Testis (tissue), 3 donors: ENCODE results near the gene TTLL11. TPM values are rescaled to one million over a fixed set of nuclear protein-coding genes. Genes with fewer than 3 reads are reported as not detected.

ENCODE experiments used
- DNase-seq: peaks from one replicate; pipeline ENCODE4 v3.0.0-alpha.2; 2019
- H3K27ac ChIP-seq, 2 donors: fragments of 200-600 bp; sonication (generic); one replicate each; pipeline ENCODE4 v1.5.1; 2019
- H3K27me3 ChIP-seq: fragments of 200-600 bp; sonication (generic); one replicate; pipeline ENCODE4 v1.5.1; 2019
- H3K36me3 ChIP-seq: fragments of 200-600 bp; sonication (generic); one replicate; pipeline ENCODE4 v1.5.1; 2017; ENCODE audit warnings: low read depth; ENCODE audit errors: missing control alignments
- H3K4me1 ChIP-seq: fragments of 200-600 bp; sonication (generic); one replicate; pipeline ENCODE4 v1.5.1; 2019
- H3K4me3 ChIP-seq, 2 donors: fragments of 200-600 bp; sonication (generic); one replicate each; pipeline ENCODE4 v1.5.1; 2017 to 2019
- H3K9me3 ChIP-seq: fragments of 200-600 bp; sonication (generic); one replicate; pipeline ENCODE4 v1.5.1; 2017
- POLR2A ChIP-seq: fragments of 450-650 bp; IDR thresholded peaks from one replicate; pipeline ENCODE4 v1.6.1; 2017; ENCODE audit warnings: antibody characterized with exemption, mild to moderate bottlenecking, moderate library complexity
- WGBS, 2 donors: methylation state at CpG; one replicate each; pipeline ENCODE4 v1.1.5; 2018; 5-methylcytosine and 5-hydroxymethylcytosine counted together
- intact Hi-C: fragments of 100-400 bp; cut with DNase I; formaldehyde crosslinking; loops from one replicate; pipeline ENCODE4 v1.15.1; 2023; ENCODE audit warnings: low total_unique reads
- polyA plus RNA-seq: library from polyadenylated mRNA; stranded (reverse); fragments of 350-450 nt; fragmentation: Illumina TruSeq; extraction: RNeasy Lipid Tissue Mini Kit (QIAGEN cat#74804); gene quantifications from one replicate; pipeline ENCODE4 v1.2.3, GENCODE V29; 2014; ENCODE audit warnings: low read depth, low replicate concordance; ENCODE audit not compliant: insufficient read depth
- total RNA-seq, 2 donors: library from RNA; depleted of rRNA; stranded (reverse); fragments of >200 nt; gene quantifications; one replicate each; pipeline ENCODE4 v1.2.3, GENCODE V29; 2016
- TF ChIP-seq, protein P1 (sequence below), 3 experiments: fragments of 450-650 bp in 2 of 3; fragments of 200-600 bp in 1 of 3; sonication (generic) in 1 of 3; IDR thresholded peaks; one replicate each; pipeline ENCODE4 v1.5.1; 2016 to 2019; ENCODE audit warnings: antibody characterized with exemption in 3 of 3, mild to moderate bottlenecking in 2 of 3, moderate library complexity in 1 of 3

Gene TTLL11
- total and polyA plus RNA-seq, 3 donors from 2014 or later = 17.8 to 36.5 (median 19.8) TPM

DNA sequence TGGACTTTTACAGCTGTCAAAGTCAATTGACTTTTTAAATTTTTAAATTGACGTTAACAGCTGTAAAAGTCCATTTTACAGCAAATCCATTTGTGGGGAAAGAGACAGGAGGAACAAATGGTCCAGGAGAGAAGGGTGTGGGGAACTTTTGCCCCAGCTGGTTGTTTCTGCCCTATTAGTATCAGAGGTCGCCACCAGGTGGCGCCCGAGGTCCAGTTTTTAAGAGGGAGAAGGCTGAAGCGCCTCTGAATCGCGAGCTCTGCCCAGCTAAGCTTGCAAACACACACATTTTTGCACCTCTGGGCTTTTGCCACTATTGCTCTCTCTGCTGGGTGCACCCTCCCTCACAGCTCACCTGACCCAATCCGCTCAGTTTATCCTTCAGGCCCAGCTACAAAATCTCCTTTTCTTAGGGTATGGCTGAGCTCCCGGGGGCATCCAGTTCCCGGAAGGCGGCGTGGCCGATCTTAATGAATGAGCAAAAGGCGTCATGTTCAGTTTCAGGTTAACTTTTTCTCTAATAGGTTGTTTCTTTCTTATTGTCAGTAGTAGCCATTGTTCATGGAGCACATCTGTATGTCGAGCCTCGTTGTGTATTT is 6.3 kb upstream of the TTLL11 start:
- H3K36me3 ChIP-seq = no peaks in the 10 kb centered on the region
- no peak overlapping the region for H3K27ac ChIP-seq
- no peaks in the 10 kb centered on the region for H3K9me3 ChIP-seq
- H3K4me3 ChIP-seq = peak overlapping the region in 1 of 2 donors; percentile 10
- 36% methylated on average over 16 of the region's 16 CpGs for WGBS, 2 donors
- intact Hi-C loops = no loop called here
- H3K27me3 ChIP-seq = no peaks in the 10 kb centered on the region
- TF ChIP-seq, protein P1, sequence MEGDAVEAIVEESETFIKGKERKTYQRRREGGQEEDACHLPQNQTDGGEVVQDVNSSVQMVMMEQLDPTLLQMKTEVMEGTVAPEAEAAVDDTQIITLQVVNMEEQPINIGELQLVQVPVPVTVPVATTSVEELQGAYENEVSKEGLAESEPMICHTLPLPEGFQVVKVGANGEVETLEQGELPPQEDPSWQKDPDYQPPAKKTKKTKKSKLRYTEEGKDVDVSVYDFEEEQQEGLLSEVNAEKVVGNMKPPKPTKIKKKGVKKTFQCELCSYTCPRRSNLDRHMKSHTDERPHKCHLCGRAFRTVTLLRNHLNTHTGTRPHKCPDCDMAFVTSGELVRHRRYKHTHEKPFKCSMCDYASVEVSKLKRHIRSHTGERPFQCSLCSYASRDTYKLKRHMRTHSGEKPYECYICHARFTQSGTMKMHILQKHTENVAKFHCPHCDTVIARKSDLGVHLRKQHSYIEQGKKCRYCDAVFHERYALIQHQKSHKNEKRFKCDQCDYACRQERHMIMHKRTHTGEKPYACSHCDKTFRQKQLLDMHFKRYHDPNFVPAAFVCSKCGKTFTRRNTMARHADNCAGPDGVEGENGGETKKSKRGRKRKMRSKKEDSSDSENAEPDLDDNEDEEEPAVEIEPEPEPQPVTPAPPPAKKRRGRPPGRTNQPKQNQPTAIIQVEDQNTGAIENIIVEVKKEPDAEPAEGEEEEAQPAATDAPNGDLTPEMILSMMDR (IDR thresholded peaks at IDR 0.05) = peak; percentile 67 to 90 (median 82)
- no peak for TF ChIP-seq POLR2A
- H3K4me1 ChIP-seq = no peaks in the 10 kb centered on the region
- peak; percentile 95 for DNase-seq

DNA sequence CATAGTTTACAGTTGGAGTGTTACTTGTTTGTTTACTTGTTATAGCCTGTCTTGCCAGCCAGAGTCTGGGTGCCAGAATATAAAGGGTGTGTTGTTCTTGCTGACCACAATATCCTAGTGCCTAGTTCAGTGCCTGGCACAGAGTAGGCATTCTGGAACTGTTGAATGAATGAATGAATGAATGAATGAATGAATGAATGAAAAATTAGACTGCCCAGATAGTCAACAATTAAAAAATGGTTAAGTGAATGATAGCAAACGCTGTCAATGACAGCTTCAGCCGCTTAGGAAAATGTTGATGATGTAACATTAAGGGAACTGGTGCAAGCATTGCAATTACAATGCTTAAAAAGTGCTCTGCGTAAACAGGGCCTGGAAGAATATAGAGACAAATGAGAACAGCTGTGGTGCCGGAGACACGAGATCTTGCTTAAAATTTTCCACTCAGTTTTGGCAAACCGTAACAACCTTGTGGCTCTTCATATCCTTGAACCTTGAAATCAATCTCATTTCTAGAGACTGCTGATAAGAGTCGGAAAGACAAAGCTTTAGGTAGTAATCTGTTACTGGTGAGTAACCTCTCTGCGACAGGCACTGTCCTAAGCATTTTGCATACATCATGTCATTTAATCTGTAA is 4.7 kb upstream of the TTLL11 start:
- peaks cover 3% of the 10 kb centered on the region for H3K4me1 ChIP-seq
- no peak overlapping the region for H3K4me3 ChIP-seq
- WGBS, 2 donors = 52 to 60% methylated on average over 8 of the region's 8 CpGs
- H3K9me3 ChIP-seq = no peaks in the 10 kb centered on the region
- no peaks in the 10 kb centered on the region for H3K27me3 ChIP-seq
- H3K27ac ChIP-seq = peak overlapping the region in 1 of 2 donors; percentile 56
- no peak for DNase-seq
- TF ChIP-seq POLR2A = no peak
- TF ChIP-seq, protein P1 (IDR thresholded peaks at IDR 0.05) = no peak
- H3K36me3 ChIP-seq = no peaks in the 10 kb centered on the region
- intact Hi-C loops = no loop called here

DNA sequence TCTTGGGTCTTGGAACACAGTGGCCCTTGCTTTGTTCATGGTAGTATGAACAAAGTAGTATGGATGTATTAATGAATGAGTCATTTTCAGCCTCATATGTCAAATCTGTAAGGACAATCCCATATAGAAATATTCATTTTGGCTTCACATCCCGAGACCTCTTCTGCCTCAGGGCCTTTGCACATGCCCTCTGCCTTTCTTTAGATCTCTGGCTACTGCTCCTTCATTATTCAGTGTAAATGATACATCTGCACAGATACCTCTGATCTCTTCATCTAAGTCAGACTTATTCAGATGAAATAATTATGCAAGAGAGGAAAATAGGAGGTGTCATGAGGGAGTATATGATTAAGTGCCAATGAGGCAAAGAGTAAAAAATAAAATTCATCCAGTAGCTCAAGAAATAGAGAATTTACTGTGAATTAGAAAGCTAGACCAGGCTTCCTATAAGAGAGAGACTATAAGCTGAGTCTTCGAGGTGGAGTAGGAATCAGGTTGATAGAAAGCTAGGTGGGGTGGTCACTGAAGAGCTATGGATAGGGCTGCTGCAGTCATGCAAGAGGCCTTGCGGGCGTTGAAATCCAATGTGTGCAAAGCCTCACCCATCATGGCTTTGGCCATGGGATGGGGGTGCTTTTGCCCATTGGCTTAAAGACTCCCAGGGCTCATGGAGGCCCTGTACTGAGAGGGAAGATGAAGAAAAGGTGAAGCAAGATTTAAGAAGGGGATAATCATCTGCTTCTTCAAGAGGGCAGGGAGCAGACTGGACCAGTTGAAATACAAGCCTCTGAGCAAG is 3.7 kb upstream of the TTLL11 start:
- H3K4me3 ChIP-seq = no peak overlapping the region
- intact Hi-C loops = no loop called here
- no peaks in the 10 kb centered on the region for H3K36me3 ChIP-seq
- WGBS, 2 donors = 86 to 91% methylated on average over 4 of the region's 4 CpGs
- TF ChIP-seq POLR2A = no peak
- TF ChIP-seq, protein P1 (IDR thresholded peaks at IDR 0.05) = no peak
- H3K27me3 ChIP-seq = no peaks in the 10 kb centered on the region
- no peak for DNase-seq
- H3K4me1 ChIP-seq = peaks cover 10% of the 10 kb centered on the region
- H3K27ac ChIP-seq = peak overlapping the region in 1 of 2 donors; percentile 56
- H3K9me3 ChIP-seq = no peaks in the 10 kb centered on the region

DNA sequence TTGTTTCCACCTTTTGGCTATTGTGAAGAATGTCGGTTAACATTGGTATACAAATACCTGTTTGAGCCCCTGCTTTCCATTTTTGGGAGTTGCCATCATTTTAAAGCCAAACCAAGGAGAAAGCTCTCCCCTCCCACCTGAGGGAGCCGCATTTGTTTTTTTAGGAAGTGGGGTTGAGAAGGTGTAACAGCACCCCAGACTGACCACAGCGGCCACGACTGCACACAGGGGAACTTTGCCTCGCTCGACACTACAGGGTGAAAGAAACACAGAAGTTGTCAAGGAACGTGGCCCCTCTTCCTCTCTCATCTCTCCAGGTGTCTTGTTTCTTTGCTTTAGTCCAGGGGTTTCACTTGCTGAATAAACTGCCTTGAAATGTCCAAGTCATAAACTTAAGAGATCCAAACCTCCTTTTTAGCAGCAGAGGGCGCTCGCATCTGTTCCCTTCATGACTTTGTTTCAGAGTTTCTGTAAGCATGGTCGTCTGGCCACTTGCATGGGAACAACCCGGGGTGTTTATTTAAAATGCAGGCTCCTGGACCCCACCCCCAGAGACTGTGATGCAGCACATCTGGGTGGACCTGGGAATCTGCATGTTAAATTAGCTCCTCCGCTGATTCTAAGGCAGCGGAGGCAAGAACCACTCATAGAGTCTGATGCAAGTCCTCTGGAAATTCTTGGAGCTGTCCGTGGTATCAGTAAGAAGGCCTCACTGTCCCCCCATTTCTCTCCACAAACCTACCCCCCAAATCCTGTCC is 2.1 kb upstream of the TTLL11 start:
- intact Hi-C loops = no loop called here
- H3K9me3 ChIP-seq = no peaks in the 10 kb centered on the region
- no peak overlapping the region for H3K4me3 ChIP-seq
- DNase-seq = peak; percentile 78
- peaks cover 19% of the 10 kb centered on the region for H3K4me1 ChIP-seq
- H3K27me3 ChIP-seq = no peaks in the 10 kb centered on the region
- TF ChIP-seq, protein P1 (IDR thresholded peaks at IDR 0.05) = peak in 2 of 3 experiments; percentile 52 to 61
- no peak for TF ChIP-seq POLR2A
- no peaks in the 10 kb centered on the region for H3K36me3 ChIP-seq
- 20 to 33% methylated on average over 14 of the region's 14 CpGs for WGBS, 2 donors
- H3K27ac ChIP-seq = no peak overlapping the region
